ENCODE data around the gene FBXO5.
"Not testable (repeated sequence)": the region's sequence is repeated elsewhere in the genome, so short reads cannot be mapped to it uniquely, and the experiment has no call there.

FBXO5 gene, protein sequence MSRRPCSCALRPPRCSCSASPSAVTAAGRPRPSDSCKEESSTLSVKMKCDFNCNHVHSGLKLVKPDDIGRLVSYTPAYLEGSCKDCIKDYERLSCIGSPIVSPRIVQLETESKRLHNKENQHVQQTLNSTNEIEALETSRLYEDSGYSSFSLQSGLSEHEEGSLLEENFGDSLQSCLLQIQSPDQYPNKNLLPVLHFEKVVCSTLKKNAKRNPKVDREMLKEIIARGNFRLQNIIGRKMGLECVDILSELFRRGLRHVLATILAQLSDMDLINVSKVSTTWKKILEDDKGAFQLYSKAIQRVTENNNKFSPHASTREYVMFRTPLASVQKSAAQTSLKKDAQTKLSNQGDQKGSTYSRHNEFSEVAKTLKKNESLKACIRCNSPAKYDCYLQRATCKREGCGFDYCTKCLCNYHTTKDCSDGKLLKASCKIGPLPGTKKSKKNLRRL

DNA sequence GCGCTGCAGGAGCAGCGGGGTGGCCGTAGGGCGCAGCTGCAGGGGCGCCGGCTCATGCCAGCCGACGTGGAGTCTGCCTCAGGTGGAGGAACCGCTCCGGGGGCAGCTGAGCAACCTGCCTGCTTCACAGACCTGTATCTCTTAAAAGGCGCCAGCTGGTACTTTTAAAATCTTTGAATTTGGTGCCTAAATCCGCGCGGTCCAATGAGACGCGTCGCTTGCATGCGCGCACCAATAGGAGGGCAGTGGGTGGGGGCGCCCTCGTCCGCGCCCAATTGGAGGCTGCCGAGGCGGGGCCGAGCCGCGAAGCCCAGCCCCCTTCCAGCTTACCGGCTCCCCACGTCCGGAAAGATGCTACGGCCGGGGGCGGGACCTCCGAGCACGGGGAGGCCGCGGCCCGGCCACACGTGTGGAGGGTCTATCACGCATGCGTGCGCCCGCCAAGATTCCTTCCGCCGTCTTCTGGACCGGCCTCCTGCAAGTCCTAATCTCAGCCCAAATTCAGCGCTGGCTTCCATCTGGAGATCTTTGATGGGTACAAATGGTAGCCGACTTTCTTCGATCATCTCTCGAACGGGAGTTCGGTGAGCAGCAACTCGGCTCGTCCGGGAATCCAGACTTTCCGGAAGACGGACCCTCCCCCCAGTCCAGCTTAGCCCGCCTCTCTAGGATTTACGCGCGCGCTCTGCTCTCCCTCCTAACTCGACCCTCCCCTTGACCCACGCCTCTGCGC lies at the start of gene FBXO5:
TSS of gene FBXO5 (minus strand) at position 138 of the 733 bp plus-strand sequence. CDS start at position 56, 82 bp downstream.
- DNase-seq, result peak; percentile 84

DNA sequence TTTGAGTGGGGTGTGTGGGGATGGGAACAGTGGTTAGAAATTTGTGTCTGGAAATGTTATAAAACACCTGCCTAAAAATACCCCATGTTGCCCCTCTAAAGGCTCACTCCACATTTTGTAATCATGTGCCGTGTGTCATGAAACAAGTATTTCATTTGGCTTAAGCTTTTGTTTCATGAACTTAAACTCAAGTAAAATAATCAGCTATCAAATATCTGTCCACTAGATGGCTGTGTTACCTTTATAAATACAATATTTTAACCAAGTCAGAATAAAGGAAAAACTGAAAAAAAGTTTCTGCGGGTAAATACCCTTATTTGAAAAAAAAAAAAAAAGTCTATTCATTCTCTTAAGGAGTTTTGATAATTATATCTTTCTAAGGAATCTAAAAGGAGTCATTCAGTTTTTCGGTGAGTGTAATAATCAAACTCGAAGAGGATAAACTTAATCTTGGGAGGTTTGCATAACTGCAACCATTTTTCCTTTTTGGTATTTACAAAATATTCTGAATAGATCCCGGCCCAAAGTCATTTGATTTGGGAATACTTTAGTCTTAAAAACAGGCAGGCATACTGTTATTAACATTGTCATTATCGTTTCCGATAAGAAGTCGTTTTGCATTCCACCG lies 49.5 kb upstream of the FBXO5 start:
- no peak for DNase-seq

GRCh38 chr6:153031335-153031955 lies 48.6 kb upstream of the FBXO5 start:
- DNase-seq, result no peak

DNA sequence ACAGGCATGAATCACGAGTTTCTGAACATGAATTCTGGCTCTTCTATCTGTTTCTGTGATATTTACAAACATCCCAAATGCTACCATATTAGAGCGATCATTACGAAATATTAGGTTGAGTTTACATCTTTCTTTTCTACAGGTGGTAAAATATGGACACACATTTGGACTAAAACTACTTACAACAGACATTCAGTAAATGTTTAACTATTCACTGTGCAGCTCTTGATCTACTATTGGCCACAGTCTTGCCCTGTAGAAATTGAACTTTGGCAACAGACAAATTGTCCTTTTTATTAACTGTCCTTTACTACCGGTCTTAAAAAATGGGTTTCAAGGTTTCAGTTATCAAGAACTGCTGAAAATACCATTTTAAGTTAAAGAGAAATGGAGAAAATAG lies 46.1 kb upstream of the FBXO5 start:
- no peak for DNase-seq

DNA sequence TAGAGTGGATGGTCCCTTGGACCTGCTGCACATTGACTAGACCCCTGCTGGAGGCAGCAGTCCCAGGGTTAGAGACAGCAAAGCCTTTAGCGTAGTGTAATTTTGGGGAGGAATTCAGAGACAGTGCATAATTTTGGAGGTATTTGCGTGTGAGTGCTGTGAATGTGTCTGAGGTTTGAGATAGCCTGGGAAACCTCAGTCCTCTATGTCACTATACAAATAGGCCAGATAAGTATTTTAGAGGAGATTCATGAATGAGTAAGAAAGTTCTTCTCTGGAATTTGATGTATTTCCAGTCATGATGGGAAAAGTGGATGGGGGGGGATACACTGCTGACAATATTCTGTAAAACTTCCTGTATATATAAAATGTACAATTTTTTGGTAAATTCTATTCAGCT lies 45.4 kb upstream of the FBXO5 start:
- DNase-seq, result no peak

DNA sequence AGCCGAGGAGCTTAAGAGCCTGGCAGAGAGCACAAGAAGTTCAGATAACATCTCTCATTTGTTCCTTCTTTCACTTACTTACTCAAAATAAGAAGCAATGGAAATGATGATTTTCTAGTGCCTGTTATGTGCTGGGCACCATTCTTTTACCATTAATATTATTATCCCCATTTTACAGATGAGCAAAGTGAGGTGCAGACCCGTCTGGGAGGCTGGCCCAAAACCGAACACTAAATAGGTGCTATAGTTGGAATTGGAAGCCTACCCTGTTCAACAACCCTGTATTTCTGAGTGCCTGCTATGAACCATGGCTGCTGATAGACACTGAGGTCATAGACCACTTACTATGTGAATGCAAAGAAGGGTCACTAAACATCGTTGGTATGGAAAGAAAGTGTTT lies 44.6 kb upstream of the FBXO5 start:
- no peak for DNase-seq

- no peak for DNase-seq
Observed at GRCh38 chr6:153024709-153025017, 41.8 kb upstream of the FBXO5 start.

GRCh38 chr6:153023977-153024708 lies 41.3 kb upstream of the FBXO5 start:
- no peak for DNase-seq

DNA sequence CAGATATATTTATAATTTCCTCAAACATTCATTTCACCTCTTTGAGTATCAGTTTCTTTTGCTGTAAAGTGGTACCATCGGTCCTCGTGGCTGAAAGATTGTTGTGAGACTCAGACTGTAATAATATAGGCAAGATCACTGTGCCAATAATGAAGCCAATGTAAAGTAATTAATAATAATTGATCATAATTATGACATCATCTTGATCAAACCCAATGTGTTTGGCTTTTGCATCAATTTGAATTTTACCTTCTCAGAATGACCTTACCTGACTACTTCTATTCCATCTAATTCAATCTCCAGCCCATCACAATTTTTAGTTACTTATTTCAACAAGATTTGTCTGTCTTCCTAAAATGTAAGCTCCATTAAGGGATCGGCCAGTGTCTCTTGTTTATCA lies 35.5 kb upstream of the FBXO5 start:
- no peak for DNase-seq

GRCh38 chr6:153016846-153017245 lies 34.0 kb upstream of the FBXO5 start:
- no peak for DNase-seq

GRCh38 chr6:153015094-153015640 lies 32.3 kb upstream of the FBXO5 start:
- DNase-seq, result no peak

GRCh38 chr6:153013438-153013837 lies 30.6 kb upstream of the FBXO5 start:
- DNase-seq, result no peak

GRCh38 chr6:153012856-153013255 lies 30.0 kb upstream of the FBXO5 start:
- no peak for DNase-seq

DNA sequence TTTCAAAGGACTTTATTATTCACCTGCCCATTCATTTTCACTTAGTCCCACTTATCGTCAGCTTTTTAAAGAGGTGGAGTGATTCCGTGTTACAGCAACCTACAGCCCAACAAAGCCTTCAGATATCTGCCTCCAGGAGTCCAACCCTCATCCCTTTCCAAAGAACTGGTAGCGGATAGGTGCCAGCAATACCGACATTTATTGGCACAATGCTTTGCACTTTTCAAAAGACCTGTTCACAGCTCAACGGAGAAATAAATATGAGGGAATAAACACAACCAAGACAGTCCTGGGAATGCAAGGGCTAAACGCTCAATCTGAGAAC lies 20.5 kb upstream of the FBXO5 start:
- DNase-seq, result no peak

- peak; percentile 30 for DNase-seq
Observed at GRCh38 chr6:153002613-153003365, 19.9 kb upstream of the FBXO5 start, which contains the start of gene MTRF1L. Gene MTRF1L, minus strand, starts transcription at chr6:153002709. Its CDS starts 24 bp downstream, at chr6:153002685.

GRCh38 chr6:153001767-153002612 lies 19.1 kb upstream of the FBXO5 start:
- no peak for DNase-seq

GRCh38 chr6:153000790-153001189 lies 17.9 kb upstream of the FBXO5 start:
- not testable (repeated sequence) for DNase-seq

GRCh38 chr6:153000243-153000642 lies 17.4 kb upstream of the FBXO5 start:
- no peak for DNase-seq

DNA sequence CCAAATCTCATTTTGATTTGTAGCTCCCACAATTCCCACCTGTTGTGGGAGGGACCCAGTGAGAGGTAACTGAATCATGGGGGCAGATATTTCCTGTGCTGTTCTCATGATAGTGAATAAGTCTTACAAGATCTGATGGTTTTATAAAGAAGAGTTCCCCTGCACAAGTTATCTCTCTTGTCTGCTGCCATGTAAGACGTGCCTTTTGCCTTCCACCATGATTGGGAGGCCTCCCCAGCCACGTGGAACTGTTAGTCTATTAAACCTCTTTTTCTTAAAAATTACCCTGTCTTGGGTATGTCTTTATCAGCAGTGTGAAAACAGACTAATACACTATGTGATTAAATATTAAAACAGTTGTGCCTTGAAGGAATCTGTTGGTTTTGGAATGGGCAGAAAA lies 16.7 kb upstream of the FBXO5 start:
- not testable (repeated sequence) for DNase-seq

DNA sequence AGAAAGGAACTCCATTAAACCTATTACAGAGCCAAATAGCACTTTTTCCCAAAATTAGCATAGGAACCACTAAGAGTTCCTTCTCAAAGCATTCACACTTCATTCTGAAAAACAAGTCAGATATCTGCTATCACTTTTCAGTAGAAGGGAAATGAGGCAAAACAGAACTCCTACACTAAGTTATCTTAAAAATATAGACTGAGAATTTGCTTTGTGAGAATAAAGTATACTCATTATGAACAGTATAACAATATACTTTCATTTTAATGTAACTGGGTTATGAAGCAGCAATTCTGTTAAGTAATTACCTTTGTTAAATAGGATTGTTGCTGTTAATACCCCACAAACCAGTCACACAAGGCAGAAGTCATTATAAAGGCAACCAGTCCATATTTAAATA lies 11.0 kb upstream of the FBXO5 start:
- no peak for DNase-seq

- DNase-seq, result no peak
Observed at GRCh38 chr6:152993431-152993830, 10.6 kb upstream of the FBXO5 start.
